DMS153 treated with DMSO at 0.1 percent for 48 hours (cell line): ENCODE data around the gene FPR2.
"Not testable (repeated sequence)": the region's sequence is repeated elsewhere in the genome, so short reads cannot be mapped to it uniquely, and the experiment has no call there.

Experiments used
- DNase-seq: peaks from one replicate; lab custom pipeline; 2025; ENCODE audit not compliant: unreplicated experiment; lab: John Stamatoyannopoulos, UW

Gene FPR2

DNA sequence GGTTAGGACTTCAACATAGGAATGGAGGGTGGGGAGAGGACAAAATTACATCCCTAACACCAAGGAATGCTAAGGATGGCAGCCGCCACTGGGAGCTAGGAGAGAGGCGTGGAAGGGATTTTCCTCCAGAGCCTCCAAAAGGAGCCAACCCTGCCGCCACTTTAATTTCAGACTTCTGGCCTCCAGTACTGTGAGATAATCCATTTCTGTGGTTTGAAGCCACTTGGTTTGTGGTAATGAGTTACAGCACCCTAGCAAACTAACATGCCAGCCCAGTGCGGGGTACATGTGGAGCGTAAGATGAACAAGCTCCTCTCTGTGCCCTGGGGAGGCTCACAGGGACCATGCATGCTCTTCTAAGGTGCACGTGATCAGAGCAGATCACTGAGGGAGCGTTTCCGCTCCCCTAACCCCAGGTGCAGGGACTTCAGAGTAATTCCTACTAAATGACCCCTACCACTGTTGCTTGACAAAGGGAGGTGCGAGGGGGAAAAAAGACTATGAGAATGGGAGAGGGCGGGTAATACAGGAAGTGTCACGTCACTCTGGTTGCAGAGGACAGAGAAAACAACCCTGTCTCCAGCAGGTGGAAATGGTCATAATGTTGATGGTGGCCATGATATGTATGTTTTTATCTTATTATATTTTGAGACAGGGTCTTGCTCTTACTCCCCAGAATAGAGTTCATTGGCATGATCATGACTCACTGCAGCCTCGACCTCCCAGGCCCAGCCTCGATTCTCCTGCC, 21.3 kb upstream of the FPR2 start:
- DNase-seq, result no peak

DNA sequence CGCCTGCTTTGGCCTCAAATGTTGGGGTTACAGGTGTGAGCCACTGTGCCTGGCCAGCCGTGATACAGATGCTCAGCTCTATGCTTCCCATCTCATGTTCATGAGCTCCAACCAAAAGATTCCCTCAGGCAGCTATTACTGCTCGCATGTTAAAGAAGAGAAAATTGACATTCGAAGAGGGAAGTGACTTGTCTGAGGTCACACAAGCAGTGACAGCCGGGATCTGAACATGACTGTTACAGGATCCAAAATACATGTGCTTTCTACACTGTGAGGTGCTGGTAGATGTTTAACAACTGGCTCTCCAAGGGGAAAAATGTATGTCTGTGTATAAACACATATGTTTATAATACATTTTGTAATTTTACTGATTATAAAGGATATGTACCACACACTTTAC, 20.6 kb upstream of the FPR2 start:
- DNase-seq, result no peak

DNA sequence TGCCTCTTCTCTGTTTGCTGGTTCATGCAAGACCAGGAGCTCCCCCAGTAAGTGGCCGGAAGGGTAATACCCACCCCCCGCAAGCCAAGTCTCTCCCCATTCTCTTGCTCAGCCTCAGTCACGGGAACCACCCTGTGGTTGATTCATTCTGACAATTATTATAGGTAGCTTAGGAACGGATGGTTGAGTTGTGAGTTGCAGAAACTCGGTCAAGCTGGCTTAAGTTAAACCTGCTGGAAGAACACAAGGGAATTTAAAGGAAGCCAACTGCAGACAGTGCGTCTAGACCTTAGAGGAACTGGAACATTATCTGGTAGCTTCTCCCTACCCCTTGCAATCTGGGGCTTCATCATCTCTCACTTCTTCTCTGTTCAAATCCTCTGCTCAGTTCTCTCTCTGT, 18.2 kb upstream of the FPR2 start:
- no peak for DNase-seq

DNA sequence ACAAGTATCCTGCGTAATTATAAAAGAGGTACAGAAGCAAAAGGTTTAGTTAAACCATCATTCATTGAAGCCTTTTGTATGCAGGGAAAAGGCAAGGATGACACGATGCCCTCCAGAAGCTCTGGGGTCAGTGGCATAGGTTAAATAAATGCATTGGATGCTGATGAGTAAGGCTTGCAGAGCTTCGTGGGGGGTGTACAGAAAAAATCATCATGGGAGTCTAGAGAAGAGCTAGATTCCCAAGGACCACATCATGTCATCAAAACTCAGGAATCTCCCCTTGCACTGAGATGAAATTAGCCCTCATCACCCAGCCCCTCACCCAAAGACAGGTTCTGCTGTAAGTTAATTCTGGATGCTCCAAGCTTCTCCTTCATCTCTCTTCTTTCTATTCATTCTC, 17.6 kb upstream of the FPR2 start:
- no peak for DNase-seq

DNA sequence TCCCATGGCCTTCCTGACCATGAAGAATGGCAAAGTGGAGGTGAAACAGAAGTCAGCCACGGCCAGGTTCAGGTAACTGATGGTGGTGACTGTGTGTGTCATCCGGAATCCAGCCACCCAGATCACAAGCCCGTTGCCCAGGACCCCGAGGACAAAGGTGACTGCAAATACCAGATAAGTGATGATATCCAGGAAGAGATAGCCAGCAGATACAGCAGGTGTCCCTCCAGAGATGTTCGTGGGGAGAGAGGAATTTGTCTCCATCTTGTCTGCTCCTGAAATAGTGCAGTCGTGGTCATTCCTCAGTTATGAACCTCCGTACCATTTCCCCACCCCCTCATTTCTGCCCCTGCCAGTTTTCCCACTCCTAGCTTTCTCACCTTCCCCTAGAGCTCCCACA, 14.2 kb upstream of the FPR2 start:
- no peak for DNase-seq

DNA sequence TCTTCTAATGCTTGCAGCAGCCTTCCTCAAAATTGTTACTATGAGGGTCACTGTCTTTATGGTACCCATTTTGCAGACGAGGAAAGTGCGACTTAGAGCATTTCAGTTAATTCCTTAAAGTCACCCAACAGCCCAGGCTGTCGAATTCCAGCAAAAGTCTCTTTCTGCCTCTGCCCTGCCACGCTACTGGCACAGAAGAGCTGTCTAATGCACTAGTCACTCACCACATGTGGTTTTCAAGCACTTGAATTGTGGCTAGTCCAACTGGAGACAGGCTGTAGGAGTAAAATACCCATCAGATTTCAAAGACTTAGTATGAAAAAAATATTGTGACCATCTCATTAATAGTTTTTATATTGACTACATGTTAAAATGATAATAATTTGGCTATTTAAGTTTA, 11.0 kb upstream of the FPR2 start:
- DNase-seq, result no peak

DNA sequence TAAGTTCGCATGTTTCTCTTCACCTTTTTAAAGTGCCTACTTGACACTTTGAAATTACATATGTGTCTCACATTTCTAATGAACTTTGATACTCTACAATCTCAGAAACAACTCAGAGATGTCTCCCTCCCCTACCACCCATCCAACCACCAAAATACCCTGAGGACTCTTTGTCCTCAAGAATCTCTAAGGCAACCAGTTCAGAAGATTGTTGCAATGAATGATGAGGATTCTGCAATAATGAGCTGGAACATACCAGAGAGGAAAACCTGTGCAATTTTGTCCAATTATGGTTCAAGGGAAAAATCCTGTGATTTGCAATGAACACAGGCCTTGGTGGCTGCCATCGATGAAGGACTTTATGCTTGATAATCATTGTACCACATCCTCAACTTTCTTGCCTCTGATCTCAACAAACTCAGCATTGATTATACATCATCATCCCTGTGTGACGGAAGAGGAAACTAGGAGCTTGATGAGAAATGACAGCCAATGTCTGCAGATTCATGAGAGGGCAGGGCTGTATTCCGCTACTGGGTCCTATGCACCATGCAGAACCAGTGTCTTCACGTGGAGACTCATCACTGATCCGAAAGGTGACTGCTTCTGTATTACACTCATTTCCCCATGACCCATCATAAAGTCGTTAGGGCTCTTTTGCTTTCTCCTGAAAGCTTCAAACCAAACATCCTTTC, 10.4 kb upstream of the FPR2 start:
- no peak for DNase-seq

DNA sequence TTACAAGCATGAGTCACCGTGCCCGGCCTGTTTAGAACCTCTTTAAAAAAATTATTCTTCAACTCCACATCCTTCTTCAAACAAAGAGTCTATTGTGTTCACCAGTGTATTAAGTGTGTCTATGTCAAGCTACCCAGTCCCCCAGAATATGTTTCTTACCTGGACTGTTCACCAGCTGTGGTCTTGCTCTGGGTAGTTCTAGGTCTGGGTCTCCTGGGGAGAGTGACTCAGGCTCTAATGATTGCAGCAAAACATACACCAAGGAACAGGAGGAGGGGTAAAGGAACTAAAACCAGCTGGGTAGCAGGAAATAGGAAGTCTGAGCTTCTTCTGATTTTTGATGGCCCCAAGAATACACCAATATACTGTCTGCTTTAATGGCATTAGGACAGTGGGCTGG, 9.3 kb upstream of the FPR2 start, which contains the start of gene FPR1:
Gene FPR1 (minus strand): TSS at position 224 of the 400 bp plus-strand sequence. CDS start 4,884 bp downstream, outside the sequence.
- DNase-seq, result no peak

DNA sequence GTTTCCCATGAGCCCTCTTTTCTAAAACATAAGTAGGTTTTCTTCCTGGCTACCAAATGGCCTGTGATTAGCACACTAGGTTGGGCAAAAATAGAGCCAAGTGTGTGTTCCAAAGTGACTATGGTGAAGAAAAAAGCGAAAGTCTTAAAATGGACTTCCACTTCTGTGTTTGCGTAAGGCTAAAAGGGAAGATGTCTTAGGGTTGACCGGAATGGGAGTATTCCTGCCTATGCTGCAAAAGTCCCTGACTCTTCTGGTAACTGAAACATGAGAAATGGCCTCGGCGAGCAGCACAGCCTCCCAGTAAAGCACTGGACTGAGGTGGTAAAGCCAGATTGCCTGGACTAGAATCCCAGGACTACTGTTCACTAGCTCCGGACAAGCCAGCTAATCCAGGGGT, 6.9 kb upstream of the FPR2 start:
- DNase-seq, result no peak

DNA sequence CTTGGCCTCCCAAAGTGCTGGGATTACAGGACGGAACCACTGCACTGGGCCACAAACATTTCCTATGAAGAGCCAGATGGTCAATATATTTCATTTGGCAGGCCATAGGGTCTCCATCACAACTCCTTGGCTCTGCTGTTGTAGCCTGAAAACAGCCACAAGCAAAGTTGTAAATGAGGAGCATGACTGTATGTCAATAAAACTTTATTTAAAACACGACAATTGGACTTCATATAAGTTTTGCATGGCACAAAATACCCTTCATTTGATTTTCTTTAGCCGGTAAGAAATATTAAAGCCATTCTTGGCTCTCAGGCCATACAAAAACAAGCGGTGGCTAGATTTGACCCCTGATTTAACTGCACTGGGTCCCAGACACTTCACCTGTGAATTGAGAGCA, 6.2 kb upstream of the FPR2 start:
- no peak for DNase-seq

DNA sequence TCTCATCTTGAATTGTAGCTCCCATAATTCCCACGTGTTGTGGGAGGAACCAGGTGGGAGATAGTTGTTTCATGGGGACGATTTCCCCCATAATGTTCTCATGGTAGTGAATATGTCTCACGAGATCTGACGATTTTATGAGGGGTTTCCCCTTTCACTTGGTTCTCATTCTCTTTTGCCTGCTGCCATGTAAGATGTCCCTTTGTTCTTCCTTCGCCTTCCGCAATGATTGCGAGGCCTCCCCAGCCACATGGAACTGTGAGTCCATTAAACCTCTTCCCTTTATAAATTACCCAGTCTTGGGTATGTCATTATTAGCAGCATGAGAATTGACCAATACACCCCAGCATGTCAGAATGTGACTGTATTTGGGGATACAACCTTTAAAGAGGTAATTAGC, 5.4 kb upstream of the FPR2 start:
- DNase-seq, result no peak

DNA sequence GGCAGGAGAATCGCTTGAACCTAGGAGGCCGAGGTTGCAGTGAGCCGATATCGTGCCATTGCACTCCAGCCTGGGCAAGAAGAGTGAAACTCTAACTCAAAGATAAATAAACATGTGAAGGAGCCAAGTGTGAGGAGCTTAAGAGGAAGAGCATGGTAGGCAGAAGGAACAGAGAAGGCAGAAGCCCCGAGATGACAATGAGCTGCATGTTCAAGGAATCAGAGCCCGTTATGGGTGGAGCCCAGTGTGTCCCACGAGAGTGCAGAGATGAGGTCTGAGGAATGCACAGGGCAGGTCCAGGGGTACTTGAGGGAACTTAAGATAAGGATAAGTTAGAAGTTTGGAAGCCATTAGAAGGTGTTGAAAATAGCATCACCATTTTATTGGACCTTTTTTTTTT, 716 bp downstream of the FPR2 start:
- DNase-seq, result no peak

DNA sequence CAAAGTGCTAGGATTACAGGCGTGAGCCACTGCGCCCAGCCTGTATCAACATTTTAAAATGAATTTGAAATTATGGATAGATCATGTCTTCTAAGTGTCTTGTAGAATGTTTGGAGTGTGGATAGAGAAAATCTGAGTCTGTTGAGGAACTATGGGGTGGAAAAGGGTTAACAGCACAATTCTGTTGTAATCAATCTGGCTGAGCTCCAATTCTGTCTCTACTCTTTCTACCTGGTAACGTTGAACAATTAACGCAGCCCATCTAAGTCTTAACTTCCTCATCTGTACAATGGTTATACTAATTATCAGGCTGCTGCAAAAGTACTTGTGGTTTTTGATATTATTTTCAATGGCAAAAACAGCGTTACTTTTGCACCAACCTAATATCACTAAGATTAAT, 4.1 kb downstream of the FPR2 start:
- no peak for DNase-seq

DNA sequence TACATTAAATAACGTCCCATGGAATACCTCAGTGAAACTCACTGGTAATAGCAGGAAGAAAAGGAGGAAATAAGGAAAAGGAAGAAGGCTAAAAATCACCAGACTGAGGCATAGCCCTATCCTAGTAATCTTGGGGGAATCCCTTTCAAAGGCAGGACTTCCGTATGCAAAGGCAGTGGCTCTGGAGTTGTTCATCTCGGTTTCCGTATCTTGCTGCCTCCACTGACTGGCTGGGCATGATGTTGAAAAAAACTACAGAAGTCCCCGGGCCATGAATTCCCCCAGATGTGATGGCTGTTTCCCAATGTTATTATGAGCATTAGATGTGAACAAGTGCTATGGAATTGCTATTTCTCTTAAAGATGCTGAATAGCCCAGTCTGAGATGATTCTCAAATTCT, 5.5 kb downstream of the FPR2 start:
- DNase-seq, result no peak

DNA sequence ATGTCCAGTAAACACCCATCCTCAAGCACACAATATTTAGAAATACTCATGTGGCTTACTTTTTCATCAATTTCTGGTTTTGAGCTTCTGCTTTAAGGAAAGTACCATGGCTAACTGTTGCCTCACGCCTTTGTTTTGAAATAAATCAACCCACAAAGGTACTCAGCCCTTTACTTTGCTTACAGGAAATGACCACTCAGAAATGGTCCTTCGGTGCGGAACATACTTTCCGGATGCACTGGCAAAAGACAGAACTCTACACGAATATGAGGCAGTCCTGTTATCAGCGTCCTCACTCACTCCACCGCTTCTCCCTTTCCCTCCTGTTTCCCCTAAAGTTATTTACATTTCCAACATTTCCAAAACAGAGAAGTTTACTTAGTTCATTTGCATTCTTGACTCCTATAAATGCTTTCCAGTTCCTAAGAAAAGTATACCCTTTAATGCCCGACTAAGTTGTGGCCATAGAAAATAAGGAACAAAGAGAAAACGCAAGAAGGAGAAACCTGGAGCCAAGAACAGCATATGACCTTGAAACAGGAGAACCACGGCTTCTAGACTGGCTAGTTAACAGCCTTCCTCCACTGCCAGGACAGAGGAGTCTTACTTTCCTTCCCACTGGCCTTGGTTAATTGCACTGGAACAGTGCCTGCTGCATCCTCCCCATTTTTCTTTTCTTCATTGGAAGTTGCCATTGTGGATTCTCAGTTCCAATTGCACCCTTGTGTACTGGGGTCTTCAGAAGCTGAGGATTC, 10.6 kb downstream of the FPR2 start:
- no peak for DNase-seq

DNA sequence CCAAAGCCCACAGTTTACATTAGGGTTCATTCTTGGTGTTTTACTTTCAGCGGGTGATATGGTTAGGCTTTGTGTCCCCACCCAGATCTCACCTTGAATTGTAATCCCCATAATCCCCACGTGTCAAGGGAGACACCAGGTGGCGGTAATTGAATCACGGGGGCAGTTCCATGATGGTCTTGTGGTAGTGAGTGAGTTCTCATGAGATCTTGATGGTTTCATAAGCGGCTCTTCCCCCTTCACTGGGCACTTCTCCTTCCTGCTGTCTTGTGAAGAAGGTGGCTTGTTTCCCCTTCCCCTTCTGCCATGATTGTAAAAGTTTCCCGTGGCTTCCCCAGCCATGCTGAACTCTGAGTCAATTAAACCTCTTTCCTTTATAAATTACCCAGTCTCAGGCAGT, 12.0 kb downstream of the FPR2 start:
- no peak for DNase-seq

DNA sequence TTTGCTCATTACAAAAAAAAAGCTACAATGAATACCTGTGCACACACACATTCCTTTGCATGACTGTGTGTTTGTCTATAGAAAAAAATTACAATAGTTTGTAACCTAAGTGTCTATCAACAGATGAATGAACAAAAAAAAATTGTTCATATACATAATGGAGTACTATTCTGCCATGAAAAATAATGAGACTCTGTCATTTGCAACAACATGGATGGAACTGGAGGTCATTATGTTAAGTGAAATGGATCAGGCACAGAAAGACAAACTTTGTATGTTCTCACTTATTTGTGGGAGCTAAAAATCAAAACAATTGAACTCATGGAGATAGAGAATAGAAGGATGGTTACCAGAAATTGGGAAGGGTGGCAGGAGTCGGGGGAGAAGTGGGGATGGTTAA, 15.6 kb downstream of the FPR2 start:
- not testable (repeated sequence) for DNase-seq

DNA sequence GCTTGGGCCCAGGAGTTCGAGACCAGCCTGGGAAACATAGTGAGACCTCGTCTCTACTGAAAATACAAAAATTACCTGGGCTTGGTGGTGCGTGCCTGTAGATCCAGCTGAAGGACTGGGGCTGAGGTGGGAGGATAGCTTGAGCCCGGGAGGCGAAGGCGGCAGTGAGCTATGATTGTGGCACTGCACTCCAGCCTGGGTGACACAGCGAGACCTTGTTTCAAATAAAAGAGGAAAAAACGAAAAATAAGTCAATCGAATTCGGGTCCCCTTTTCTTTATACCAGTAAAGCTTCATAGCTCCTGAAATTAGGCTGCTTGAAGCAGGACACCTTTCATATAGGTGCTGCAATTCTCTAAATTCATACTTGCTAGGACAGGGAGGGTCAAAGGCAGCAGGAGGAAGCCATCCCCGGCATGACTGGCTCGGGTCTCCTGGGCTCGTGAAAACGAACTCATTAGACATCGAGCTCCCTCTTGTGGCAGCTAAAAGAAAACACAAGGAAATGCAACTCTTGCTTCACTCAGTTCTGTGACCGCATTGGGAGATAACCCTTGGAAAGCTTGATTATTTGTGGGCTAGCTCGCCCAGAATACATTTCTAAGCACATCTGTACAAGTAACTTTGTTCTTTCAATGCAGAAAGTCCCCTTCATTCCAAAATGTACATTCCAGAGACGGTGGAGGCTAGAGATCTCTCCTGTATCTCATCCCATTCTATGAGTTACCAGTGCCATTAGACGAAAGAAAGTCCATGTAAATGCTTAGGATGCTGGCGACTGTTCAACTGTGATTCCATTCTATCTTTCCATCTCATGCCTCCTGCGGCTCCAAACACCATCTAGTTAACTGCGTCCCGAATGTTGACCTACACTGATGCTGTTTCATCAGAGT, 16.8 kb downstream of the FPR2 start:
- peak; percentile 61 for DNase-seq

DNA sequence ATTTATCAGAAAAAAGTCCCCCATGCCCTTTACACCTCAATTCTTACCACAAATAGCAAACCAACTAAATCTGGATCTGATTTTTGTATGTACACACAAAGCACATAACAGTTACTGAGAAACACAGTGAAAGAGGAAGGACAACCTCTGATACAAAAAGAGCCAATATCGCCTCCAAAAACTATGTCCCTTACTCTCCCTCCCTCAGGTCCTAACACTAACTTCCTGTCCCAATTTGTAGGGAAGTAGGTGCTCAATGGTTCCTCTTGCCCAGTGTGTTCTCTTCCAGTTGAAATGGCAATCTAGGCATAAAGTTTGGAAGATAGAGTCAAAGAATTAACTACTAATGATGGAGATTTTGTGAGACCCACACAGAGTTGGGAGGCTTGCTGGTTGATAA, 18.2 kb downstream of the FPR2 start:
- DNase-seq, result no peak

DNA sequence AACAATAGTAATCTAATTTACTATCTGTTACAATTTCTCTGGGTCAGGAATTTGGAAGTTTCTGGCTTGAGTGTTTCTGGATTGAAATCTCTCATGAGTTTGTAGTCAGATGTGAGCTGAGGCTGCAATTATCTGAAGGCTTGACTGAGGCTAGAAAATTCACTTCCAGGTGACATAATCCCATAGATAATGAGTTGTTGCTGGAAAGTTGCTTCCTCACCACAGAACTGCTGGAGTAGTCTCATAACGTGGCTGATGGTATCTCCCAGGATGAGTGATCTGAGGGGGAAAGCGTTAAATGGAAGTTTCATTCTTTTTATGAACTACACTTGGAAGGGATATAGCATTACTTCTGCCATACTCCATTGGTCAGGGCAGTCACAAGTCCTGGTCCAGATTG, 18.7 kb downstream of the FPR2 start:
- no peak for DNase-seq

DNA sequence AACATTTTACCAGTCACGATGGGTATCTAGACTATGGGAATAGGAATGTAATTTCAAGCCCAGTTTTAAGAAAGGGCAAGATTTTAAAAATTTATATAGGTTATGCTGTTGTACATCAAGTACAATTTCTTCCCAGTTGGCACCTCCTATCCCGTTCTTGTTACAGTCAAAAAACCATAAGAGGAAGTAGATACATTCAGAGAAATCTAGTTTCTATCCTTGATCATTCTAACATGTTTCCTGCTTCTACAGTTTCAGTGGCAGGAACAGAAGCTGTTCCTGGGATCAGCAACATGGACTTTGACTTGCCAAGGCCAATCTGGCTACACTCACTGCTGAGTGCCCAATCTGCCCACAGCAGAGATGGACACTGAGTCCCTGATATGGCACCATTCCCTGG, 19.3 kb downstream of the FPR2 start:
- no peak for DNase-seq
